ENCODE data around the gene SNX11.

SNX11 gene

DNA sequence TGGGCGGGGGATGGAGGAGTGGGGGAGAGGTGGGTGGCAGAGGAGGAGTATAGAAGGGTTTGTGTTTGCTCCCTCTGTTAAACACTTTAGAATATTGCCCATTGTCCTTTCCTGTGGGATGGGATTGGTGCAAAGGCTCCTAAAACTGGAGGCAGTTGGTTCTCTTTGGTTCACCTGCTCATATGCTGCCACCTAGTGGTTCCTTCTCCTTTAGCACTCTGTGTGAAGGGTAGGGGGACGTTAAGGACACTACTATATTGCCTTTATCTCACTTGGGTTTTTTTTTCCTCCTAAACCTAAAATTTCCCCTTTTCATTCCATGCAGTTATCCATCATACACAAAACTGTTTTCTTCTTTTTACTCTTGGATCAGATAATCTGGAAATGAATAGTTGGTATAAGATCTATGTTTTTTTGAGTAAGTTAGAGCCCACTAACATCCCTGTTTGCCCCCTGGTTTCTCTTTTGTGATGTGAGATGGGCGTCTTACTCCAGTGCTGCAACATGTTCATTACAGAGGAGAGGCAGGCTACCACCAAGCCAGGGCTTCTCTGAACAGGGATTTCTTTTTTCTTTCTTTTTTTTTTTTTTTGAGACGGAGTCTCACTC, 23.8 kb downstream of the SNX11 start:
- DNase-seq (ENCODE audit: low spot score): peak; percentile 65

DNA sequence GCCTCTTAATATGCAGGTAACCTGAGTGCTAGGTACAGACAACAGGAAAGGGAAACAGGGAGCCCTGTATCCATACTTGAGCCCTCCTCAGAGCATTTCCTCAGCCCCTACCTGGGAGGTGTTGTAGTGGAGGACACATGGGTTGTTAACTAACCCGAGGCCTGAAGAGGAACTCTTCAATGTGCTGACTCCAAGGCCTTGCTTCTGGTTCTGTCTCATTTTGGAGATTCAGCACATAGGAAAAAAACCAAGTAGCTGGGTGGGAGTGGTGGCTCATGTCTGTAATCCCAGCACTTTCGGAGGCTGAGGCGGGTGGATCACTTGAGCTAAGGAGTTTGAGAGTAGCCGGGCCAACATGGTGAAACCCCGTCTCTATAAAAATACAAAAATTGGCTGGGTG, 24.8 kb downstream of the SNX11 start:
- DNase-seq (ENCODE audit: low spot score): no peak

DNA sequence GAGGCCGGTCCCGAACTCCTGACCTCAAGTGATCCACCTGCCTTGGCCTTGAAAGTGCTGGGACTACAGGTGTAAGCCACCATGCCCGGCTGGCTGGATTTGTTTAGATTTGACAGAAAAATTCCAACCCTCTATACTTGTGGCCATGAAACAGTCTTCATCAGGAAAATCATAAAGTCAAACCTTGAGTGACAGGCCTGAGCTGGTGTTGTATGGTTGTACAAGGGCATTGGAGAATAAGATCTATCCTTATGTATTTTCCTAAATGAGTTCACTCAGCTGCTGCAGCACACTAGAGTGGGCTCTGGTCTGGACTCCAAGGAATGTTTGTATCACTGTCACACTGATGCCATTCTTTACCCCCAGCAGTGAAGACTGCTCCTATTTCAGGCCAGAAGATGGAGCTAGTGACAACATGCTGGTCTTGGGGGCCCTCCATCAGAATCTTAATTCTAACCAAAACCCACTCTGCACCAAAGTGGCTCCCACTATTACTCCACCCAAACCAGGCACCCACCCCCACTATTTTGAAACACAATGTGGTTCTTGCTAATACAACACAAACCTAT, 27.4 kb downstream of the SNX11 start:
- DNase-seq (ENCODE audit: low spot score): no peak

DNA sequence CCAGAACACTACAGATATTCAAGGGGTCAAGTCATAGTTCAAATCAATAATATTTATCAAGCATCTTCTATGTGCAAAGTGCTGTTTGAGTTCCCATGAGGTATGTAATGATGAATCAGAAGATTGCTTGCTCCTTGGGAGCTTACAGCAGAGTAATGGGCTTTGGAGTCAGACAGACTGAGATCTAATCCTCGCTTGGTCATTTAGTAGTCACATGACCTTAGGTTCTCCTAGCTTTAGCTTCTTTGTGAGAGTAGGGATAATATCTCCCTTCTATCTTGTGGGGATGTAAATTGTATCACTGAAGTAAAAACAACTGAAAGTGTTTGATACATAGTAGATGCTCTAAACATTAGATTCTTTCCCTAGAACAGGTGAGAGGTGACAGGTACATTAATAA, 30.1 kb downstream of the SNX11 start:
- DNase-seq (ENCODE audit: low spot score): no peak

DNA sequence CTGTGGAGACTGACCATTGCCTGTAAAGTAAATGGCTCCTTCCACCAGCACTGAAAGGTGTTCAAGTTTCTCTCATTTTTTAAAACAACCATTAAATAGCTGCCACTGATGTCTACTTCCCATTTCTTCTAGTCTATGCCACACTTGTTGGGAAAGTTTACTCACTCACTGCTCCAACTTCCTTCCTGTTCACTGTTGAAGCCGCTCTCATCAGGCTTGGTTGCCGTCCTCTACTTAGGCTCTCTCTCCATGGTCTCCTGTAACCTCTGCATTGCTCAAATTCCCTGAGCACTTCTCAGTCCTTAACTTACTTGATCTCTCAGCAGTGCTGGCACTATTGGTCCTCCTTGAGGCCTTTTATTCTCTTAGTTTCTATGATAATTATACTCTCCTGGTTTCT, 32.4 kb downstream of the SNX11 start:
- no peak for DNase-seq (ENCODE audit: low spot score)

DNA sequence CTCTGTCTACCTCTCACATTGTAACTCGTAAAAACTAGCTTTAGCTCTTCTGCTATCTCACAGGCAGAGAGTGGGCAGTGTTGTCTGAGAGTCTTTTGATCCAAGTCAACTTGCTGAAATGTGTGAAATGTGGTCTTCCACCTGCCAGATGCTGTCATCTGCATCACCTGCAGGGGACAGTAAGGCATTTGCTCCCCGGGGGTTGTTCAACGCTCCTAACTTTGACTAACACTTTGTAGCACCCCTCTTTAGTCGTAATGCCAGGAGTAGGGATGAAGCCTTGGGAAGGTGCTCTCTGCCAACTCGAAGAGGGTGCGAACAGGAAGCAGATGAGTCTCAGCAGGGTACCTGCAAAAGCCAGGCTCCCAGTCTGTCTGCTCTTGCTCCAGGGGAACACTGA, 36.1 kb downstream of the SNX11 start:
- no peak for DNase-seq (ENCODE audit: low spot score)

DNA sequence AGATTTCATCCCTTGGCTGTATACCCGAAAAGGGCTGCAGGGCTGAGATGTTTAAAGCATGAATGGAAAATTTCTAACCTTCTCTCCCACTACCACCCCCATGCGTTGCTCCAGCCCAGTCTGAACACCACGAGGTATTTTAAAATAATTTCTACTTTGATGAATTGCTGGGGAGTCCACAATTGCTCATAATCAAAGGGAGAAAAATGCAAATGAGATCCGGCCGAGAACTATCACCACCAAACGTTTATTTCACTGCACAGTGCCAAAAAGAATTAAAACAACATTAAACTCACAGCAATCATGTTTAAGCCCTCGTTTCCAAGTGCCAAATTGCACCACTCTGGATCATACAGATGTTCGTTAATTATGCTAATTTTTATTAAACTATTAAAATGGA, 36.7 kb downstream of the SNX11 start:
- DNase-seq (ENCODE audit: low spot score): no peak

DNA sequence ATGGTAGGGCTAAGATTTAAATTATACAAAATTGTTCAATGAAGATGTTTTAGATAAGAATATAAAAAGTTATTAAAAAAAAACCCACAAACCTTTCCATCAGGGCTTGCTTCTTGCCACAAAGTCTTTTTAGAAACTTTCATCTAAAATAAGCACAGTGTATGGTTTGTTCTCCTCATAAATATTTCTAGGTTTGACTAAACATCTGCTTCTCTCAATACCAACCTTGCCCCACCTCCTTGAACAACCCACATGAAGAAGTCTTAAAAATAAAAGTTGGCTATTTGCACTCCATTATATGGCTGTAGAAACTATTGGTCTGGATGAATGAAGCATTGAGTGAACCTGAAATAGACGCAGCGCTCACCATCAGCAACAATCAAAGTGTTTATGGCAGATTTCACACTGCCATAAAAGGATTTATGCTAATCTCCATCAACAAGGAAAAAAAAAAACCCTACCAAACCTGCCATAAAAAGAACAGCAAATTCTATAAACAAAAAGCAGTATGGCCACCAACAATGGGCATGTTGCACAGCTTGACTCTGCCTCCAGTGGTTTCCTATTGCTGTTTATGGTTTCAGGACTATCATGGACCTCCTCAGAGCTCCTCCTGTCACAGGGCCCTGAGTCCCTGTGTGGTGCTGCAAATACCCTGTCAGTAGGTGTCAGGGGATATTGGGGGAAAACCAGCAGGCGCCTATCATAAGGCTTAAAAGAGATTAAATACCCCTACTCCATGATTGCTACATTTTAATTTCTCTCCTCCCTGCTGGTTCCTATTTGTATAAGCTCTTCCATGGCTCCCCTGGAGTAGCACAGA, 37.6 kb downstream of the SNX11 start:
- DNase-seq (ENCODE audit: low spot score): no peak

DNA sequence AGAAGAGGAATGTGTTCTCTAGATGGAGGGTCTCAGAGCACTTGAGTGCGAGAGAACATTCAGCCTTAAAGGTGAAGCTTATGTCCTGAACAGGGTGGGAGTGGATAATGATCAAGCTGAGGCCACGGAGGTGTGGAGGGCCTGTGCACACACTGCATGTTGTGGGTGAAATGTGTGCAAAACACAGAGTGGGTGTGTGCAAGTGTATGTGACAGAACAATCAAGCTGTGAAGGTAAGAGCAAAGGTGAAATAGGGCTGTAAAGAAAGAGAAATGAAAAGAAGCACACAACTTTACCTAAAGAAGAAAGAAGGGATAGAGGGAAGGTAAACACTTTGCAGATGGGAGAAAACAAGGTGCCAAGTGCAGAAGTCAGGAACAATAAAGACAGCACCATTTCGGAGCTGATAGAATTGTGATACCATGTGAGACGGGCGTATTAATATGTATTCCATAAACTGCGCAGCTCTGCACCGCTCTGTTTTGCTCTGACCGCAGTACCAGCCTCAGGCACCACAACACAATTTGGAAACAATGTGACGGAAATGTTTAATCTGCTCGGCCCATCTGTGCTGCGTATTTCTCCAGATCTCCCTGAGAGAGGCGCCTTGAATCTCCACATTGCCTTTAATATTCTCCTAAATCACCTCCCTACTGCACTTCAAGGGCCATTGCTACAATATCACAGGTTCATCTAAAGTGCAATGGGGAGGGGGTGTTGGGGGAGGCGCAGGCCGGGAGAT, 40.6 kb downstream of the SNX11 start:
- DNase-seq (ENCODE audit: low spot score): no peak

DNA sequence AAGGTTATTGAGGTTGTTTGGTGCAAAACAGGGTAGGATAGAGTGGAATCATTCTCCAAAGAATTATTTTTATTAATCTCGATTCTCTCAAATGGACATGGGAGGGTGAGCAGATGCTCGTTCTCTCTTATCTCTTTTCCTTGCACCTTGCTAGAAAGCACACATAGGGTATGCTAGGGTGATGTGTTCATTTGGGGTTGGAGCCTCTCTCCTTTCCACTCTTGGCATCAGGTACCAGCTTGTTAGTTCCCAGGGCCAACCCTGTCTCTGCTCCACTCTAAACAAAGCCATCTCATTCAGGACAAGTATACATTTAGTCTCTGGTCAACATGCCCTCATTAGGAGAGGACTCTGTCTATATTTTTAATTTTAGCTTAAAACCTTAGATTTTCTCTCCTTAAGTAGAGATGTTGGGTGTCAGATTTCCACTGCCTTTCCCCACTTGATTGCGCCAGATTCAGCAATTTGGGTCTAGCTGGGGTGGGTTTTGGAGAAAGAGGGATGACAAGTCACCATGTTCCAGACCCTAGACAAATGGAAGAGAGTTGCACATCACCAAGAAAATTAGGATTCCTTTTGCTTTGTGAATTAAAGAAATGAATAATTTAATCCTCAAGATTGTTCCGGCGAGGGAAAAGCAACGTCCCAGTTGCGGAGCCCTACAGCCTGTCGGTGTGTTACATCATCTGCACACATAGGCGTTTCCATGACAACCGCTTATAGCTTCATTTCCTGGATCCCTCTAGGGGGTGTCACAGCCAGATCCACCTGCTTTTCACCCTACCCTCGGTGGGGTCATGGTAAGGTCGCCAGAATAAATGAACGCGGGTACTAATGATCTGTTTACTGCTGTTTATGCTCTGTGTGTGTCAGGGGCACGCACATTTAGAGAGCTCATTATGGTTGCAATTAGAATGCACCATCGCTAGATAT, 41.6 kb downstream of the SNX11 start:
- no peak for DNase-seq (ENCODE audit: low spot score)

DNA sequence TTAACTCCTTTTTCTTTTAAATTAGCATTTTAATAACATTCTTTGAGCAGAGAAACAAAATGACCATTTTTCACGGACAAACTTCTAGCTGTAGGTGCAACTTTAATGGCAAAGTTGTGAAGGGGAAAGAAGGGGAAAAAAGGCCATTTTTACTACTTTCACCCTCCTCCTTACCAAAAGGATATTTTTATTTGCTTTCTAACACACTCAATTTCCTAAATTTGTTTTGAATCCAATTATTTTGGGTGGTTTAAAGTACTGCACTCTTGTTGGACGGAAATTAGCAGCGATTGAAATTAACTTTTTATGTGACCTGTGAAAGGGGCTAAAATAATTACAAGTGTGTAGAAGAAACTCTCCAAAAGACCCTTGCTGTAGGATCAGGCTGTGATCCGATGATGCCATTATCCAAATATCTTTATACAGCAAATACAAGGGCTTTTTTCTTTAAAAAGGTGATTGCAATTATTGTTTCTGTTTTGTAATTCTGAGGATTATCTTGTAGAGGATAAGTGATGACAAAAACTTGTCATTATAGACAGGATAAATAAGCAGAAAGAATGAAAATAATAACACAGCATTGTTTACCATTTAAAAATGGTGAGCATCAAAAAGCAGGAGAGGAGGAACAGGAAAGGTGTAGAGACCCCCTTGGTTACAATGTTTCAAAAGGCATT, 42.4 kb downstream of the SNX11 start:
- no peak for DNase-seq (ENCODE audit: low spot score)

DNA sequence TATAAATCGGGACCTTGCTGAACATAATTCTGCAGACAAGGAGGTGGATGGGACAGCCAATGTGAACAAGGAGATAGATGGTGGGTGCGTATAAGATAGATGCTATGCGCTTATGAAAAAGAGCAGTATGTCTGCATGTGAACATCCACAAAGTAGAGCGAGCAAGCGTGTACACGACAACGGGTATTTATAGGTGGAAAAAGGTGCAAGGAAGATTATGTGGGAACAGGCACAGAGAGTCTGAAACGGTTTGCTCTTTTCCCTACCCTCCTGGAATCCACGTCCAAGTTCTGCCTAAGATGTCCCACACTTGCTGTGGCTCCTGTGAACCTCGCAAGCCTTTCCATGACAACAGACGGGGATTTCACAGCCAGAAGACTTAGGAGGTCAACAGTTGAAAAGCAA, 43.0 kb downstream of the SNX11 start:
- no peak for DNase-seq (ENCODE audit: low spot score)

DNA sequence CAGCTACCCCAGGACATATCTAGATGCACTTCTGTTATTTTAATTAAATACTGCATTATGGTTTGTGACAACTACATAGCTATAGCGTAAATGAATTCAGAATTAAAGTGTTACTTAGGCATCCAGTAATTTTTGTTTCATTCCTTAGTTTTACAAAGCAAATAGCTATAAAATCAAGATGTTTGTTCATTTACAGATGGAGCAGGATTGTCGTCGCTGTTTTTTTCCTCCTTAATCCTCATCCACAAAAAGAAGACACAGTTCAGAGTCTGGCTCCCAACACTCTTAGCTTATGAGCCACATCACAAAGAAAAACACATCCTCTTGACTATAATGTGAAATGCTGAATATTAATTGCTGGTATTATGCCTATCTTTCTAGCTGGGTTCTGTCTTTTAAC, 43.7 kb downstream of the SNX11 start:
- no peak for DNase-seq (ENCODE audit: low spot score)

DNA sequence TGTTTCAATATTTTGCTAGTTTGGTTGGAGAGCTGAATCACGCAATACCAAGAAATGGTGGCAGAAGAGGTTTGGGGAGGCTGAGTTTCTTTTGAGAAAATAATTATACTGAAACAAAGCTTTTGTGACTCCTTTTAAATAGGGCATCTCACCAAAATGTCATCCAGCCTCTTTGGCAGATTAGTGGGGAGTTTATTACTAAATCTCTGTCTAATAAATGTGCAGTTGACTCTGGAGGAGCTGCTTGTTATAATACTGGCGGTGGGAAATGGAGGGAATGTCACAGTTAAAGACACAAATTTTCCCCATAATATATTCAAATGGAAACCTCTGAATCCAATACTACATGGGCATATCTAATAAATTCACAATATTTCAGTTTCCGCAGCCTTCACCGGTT, 44.7 kb downstream of the SNX11 start:
- no peak for DNase-seq (ENCODE audit: low spot score)

DNA sequence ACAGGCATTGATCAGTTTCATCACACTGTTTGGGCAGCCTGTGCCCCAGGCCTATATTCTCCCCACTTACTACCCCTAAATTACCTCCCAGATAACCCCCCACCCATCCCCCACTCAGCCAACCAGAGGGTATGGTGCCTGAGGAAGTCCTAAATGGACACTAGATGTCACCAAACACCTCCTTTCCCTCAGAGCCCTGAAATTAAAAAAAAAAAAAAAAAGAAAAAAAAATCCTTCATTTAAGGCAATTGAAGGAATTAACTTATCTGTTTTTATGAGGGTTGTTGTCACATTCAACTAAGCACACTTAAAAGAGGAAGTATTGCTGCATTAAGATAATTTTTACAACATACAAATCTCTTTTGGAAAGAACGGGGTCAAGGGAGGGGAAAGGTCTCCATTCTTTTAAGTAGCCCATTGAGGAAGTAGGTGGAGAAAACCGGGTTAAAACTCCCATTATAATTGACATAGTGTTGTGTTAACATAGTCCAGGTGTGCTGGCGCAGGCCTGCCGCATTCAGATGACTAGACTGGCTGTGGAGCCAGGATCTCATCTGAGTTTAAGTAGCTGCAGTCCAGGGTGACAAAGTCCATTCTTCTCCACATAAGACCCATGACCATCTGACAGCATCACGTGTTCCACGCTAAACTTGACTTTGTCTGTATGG, 46.3 kb downstream of the SNX11 start:
- no peak for DNase-seq (ENCODE audit: low spot score)

DNA sequence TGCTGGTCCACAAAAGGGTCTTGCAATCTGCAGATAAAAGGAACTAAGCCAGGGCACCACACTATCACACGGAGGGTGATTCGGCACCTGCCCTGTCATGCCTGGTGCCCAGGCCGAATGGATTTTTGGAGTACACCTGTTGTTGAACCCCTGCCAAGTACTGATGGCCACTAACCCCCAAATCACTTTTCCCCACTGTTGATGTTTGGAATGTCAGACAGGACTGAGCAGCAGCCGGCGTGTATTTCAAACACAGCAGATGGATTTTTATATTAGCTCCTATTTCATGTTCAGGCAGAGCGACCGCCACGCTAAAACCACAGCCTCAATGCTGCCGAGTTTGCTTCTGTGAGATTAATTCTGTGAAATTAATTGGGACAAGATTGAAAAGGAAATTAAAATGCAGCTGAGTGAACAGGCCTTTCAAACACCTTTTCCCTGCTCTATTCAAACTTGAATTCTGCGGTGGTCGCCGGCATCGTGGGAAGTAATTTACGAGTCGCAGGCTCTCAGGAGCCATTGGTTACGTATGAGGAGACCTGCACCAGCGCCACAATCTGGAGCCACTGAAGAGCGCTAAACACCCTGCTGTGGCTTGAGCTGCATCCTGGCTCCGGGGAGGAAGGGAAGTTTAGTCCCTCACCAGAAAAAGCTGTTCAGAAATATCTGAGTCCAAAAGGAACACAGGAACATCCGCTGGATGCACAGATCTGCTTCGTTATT, 48.5 kb downstream of the SNX11 start:
- DNase-seq (ENCODE audit: low spot score): no peak

DNA sequence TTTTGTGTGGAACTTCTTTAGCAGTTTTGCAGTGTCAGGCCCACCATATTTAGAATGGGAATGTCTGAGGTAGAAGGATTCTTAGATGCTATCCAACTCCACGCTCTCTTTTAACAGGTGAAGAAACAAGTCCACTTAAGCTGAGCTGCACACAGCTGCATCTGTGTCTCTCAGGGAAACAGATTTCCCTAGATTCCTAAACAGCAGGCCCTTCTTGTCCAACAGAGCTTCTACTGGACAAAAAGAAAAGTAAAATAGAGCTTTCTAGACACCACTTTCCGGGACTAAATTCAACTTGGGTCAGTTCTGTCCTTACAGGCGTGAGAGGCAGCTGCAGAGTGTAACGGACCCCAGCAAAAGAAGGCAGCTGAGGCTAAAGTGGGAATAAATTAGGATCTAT, 51.7 kb downstream of the SNX11 start:
- DNase-seq (ENCODE audit: low spot score): no peak

DNA sequence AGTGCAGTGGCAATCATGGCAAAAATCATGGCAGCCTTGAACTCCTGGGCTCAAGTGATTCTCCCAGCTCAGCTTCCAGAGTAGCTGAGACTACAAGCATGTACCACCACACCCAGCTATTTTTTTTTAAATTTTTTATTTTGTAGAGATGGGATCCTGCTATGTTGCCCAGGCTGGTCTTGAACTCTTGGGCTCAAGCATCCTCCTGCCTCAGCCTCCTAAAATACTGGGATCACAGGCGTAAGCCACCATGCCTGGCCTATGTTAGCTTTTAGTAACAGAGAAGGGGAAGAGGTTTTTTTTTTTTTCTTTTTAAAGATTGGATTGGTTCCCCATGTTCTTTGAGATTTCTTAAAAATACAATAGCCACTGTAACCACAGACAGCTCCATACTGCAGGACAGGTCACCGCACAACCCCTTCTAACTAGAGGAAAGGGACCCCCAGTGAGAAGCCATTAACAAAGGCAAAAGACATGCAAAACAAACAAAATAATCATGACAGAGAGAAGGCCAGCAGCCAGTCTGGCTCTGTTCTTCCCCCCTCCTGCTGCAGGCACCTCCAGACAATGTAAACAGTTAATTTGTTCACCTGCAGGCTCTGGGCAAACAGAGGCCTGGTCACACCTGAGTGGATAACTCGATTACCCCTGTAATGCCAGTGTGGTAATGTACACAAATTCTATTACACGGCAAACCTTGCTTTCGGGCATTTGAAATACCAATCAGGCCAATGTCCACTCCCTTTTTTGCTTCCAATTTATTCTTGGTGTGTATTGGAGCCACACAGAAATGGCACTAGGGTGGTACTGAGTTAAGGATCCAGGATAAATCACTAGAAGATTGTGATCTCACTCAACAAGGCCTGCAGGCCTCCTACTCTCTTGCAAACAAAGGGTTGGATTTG, 52.9 kb downstream of the SNX11 start:
- no peak for DNase-seq (ENCODE audit: low spot score)
